Stimulated activated effector memory CD8-positive, alpha-beta T cell treated with anti-CD3 and anti-CD28 coated beads, Interleukin-12 subunit alpha, Interleukin-12 subunit beta, amount 100 ng/mL, for 72 hours (primary cell): ENCODE data around the gene PEX11A.

Experiments used
- ATAC-seq: fragments of 150-1000 bp; cut with Tn5 transposase; 2 replicates; pipeline ENCODE4 v1.10.0; 2021
- DNase-seq, 2 donors: peaks; one replicate each; pipeline ENCODE4 v3.0.0; 2021 to 2022; ENCODE audit warnings: low spot score in 2 of 2
- H3K27ac Mint-ChIP-seq: one replicate; pipeline ENCODE4 v1.8.0; 2022; ENCODE audit warnings: mild to moderate bottlenecking, mixed read lengths
- H3K36me3 Mint-ChIP-seq: one replicate; pipeline ENCODE4 v1.8.0; 2022; ENCODE audit warnings: mild to moderate bottlenecking, mixed read lengths
- H3K4me1 Mint-ChIP-seq: one replicate; pipeline ENCODE4 v1.8.0; 2022; ENCODE audit warnings: mixed read lengths
- H3K4me3 Mint-ChIP-seq: one replicate; pipeline ENCODE4 v1.8.0; 2022; ENCODE audit warnings: mild to moderate bottlenecking, mixed read lengths
- H3K9me3 Mint-ChIP-seq: one replicate; pipeline ENCODE4 v1.8.0; 2022; ENCODE audit warnings: mixed read lengths

PEX11A gene

DNA sequence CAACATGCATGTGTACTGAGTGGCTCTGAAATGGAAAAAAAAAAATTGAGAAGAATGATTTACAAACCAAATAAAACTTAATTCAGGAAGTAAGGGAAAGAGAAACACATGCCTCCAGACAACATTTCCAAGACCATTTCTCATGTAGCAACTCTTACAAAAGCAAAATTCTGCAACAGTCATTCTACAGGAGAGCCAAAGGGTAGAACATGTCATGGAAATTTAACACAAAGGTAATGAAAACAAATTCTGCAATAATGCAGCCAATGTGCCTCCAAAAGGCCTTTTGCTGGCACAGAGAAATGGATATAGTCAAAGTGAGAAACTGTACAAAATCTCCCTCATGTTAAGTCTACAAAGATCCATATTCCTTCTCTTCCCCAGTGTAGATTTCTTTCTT, 4.0 kb downstream of the PEX11A start:
- H3K4me3 Mint-ChIP-seq: no peak overlapping the region
- peaks cover 6% of the 10 kb centered on the region for H3K36me3 Mint-ChIP-seq
- no peak overlapping the region for H3K27ac Mint-ChIP-seq
- H3K9me3 Mint-ChIP-seq: no peaks in the 10 kb centered on the region
- DNase-seq (no peak), ATAC-seq (no peak)
- peaks cover 16% of the 10 kb centered on the region for H3K4me1 Mint-ChIP-seq

DNA sequence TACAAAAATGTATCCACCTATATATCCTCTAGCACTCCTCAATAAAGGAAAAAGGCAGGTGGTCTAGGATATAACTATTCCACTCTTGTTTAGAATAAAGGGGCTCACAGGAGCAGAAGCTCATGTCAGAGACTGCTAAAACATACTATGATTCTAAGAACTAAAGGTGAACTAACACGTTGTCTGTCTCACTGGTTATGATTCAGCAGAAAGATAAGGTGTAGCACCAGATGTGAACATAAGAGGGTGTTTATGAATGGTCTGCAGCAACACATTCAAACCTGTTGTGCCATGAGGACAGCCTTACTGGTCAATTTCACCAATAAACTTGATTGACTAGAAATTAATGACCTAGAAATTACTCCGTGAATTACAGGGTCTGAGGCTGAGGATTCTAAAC, 4.6 kb downstream of the PEX11A start:
- no peak for ATAC-seq
- Mint-ChIP-seq H3K4me3 (no peak overlapping the region), H3K27ac (no peak overlapping the region), H3K36me3 (peaks cover 6% of the 10 kb centered on the region), H3K4me1 (peaks cover 13% of the 10 kb centered on the region), H3K9me3 (no peaks in the 10 kb centered on the region)
- DNase-seq: no peak

DNA sequence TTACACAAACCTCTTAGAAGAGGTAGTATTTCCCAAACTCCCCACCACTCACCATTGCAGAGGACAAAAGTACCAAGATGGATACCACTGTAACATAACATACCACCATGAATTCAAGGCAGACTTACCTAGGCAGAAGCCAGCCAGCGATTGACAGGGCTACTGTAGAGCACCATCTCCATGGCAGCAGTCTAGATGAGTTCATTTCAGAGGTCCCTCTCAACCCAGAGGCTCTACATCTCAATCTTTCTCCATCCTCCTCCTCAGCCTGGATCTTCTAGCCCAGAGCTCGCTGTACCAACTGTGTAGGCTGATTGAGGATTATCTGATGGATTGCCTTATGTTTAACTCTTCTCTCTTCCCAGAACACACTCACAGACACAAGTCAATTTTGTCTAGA, 9.4 kb downstream of the PEX11A start:
- no peak overlapping the region for H3K27ac Mint-ChIP-seq
- H3K4me1 Mint-ChIP-seq: no peaks in the 10 kb centered on the region
- no peaks in the 10 kb centered on the region for H3K9me3 Mint-ChIP-seq
- DNase-seq: no peak
- H3K4me3 Mint-ChIP-seq: no peak overlapping the region
- ATAC-seq: no peak
- no peaks in the 10 kb centered on the region for H3K36me3 Mint-ChIP-seq

DNA sequence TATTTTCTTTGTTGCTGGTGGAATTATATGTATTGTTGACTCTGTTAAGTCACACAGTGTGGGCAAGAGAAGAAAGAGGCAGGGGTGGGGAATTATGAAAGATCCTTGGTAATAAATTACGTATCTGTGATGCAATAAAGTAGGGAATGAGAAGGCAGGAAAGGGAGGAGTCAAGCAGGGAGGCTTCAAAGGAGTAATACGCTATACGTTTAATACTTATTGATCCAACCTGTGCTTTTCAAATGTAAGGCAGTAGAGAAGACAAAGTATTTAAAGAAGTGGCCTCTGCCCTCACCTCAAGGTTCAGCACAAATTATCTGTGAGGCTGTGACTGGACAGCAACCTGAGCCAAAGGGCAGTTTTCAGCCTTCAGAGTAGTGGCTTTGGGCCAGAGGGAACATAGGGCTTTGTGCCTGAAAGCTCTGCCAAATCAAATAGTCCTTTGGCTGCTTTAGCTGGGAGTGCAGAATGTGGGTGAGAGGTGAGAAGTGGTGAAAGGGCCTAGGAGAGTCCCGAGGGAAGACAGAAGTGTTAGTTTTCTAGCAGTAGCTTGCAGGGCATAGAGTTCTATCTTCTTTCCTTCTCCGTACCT, 10.2 kb downstream of the PEX11A start:
- ATAC-seq (no peak), DNase-seq (no peak)
- no peak overlapping the region for H3K4me3 Mint-ChIP-seq
- no peaks in the 10 kb centered on the region for H3K36me3 Mint-ChIP-seq
- H3K27ac Mint-ChIP-seq: no peak overlapping the region
- no peaks in the 10 kb centered on the region for H3K4me1 Mint-ChIP-seq
- no peaks in the 10 kb centered on the region for H3K9me3 Mint-ChIP-seq

DNA sequence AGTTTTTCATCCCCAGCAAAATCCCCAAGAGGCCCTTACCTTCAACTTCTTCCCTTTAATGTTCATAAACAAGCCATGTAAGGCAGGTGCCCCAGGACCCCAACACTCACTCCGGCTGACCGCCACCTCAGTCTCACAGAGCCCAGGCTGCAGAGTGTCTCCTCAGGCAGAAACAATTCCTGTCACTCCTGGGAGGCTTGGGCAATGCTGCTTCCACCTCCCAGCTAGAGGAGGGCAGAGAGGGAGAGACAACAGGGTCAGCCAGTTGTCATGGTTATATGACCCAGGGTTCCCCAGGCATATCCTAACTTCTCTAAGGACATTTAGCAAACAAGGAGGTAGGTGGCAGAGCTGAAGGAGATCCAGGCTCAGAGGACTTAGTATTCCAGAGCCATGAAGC, 11.3 kb downstream of the PEX11A start, which contains the start of gene PLIN1:
TSS of gene PLIN1 (minus strand) at position 156 of the 400 bp plus-strand sequence. CDS start 1,878 bp downstream, outside the sequence.
- no peaks in the 10 kb centered on the region for H3K36me3 Mint-ChIP-seq
- no peaks in the 10 kb centered on the region for H3K9me3 Mint-ChIP-seq
- no peak for ATAC-seq
- H3K4me1 Mint-ChIP-seq: no peaks in the 10 kb centered on the region
- H3K4me3 Mint-ChIP-seq: no peak within 1 kb of the TSS
- no peak within 1 kb of the TSS for H3K27ac Mint-ChIP-seq
- DNase-seq: no peak

DNA sequence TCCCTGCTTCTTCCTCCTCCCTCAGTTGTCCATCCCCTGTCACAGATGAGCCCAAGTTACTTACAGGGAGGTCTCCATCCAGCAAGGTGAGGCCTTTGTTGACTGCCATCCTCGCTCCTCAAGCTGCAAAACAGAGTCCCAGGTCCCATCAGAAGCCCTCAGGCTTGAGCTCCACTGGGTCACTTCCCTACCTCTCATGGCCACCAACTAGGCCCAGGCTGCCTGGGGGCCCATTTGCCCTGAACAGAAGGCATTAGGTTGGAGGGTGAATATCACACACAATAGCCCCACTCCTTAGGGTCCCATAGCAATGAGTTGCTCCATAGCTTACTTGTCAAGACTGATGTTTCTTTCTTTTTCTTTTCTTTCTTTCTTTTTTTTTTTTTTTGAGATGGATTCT, 13.2 kb downstream of the PEX11A start:
- Mint-ChIP-seq H3K4me1 (no peaks in the 10 kb centered on the region), H3K4me3 (no peak overlapping the region), H3K36me3 (no peaks in the 10 kb centered on the region), H3K9me3 (no peaks in the 10 kb centered on the region), H3K27ac (no peak overlapping the region)
- DNase-seq (no peak), ATAC-seq (no peak)

DNA sequence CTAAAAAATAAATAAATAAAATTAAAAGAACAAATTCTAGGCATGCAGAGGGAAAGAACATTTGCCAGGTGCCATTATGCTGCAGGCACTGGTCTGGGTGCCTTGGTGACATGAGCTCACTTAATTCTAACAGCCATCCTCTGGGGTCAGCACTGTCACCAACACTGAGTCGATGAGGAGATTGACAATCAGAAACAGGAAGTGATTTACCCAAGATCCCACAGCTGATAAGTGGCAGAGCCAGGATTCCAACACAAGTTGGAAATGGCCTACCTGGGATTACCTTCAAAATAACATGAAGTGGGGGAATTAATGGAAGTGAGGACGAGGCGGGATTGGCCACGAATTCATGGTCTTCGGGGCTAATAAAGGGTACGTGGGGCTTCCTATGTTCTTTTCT, 14.9 kb downstream of the PEX11A start:
- Mint-ChIP-seq H3K27ac (no peak overlapping the region), H3K4me1 (no peaks in the 10 kb centered on the region), H3K9me3 (no peaks in the 10 kb centered on the region), H3K4me3 (no peak overlapping the region), H3K36me3 (no peaks in the 10 kb centered on the region)
- no peak for DNase-seq
- no peak for ATAC-seq

DNA sequence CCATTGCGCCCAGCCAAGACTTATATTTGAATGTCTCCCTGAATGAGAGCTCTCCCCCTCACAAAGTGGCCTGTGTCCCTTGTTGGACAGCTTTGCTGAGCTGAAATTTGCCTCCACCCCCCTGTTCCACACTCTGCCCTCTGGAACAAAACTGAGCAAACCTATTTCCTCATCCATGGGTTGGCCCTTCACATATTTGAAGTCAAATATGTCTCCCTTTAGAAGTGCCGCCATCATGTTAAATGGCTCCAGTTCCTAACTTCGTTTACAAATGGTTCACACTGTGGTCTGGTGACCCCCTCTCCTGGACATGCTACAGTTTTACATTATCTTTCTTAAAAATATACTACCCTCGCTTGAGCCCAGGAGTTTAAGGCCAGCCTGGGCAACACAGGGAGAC, 16.0 kb downstream of the PEX11A start:
- no peak overlapping the region for H3K4me3 Mint-ChIP-seq
- H3K9me3 Mint-ChIP-seq: no peaks in the 10 kb centered on the region
- DNase-seq (no peak), ATAC-seq (no peak)
- no peaks in the 10 kb centered on the region for H3K4me1 Mint-ChIP-seq
- H3K27ac Mint-ChIP-seq: no peak overlapping the region
- H3K36me3 Mint-ChIP-seq: no peaks in the 10 kb centered on the region

DNA sequence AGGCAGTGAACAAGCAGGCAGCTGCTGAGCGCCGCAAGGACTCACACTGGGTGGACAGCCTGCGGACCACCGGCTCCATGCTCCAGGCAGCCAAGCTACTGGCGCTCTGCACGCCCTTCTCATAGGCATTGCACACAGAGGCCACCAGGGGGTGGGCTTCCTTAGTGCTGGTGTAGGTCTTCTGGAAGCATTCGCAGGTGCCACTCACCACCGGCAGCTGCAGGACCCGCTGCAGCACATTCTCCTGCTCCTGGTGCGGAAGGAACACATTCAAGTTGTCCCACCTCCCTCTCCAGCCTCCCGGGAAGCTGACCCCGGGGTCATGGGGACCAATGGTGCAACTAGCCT, 17.4 kb downstream of the PEX11A start:
- peak; percentile 52 for ATAC-seq
- Mint-ChIP-seq H3K4me3 (no peak overlapping the region), H3K36me3 (no peaks in the 10 kb centered on the region), H3K27ac (no peak overlapping the region), H3K9me3 (no peaks in the 10 kb centered on the region), H3K4me1 (no peaks in the 10 kb centered on the region)
- peak in 1 of 2 donors; percentile 58 for DNase-seq

DNA sequence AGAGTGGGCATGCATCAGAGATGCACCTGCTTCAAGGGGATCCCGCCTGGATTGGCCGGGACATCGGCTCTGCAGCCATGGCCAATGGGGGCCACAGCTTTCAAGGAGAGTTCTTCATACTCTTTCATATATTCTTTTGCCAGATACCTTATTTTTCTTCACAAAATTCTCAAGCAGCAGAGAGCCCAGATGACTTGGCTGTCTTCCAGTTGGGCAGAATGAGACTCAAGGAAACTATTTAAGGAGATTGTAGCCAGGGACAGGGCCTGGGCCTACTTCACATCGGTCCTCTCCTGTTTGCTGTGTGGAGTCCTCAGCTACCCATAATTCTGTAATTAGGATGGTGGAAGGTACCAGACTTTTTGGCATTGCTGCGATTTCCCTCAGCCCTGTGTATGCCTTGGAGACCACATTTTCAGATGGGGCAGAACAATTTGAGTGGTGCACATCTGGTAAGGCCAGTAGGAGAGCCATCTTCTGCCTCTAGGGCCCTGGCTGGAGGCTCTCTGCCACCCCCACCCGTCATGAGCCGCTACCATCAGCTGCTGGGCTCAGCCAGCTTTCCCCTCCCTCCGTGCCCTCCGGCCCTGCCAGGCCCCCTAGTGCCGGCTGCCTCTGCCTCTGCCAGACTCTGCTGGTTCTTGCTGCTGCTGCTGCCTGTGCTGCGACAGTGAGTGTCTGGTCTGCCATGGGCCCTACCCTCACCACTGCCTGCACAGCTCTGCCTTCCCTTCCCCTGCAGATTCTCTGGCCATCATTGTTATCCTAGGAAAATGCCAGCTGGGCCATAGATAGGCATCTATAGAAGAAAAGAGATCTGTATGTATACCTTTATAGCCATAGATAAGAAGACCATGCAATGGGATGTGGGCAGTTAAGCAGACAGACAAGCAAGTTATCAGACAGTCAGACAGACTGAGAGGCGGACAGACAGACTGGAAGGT, 18.1 kb downstream of the PEX11A start:
- Mint-ChIP-seq H3K27ac (no peak overlapping the region), H3K36me3 (no peaks in the 10 kb centered on the region), H3K4me3 (no peak overlapping the region), H3K4me1 (no peaks in the 10 kb centered on the region), H3K9me3 (no peaks in the 10 kb centered on the region)
- no peak for DNase-seq
- no peak for ATAC-seq

DNA sequence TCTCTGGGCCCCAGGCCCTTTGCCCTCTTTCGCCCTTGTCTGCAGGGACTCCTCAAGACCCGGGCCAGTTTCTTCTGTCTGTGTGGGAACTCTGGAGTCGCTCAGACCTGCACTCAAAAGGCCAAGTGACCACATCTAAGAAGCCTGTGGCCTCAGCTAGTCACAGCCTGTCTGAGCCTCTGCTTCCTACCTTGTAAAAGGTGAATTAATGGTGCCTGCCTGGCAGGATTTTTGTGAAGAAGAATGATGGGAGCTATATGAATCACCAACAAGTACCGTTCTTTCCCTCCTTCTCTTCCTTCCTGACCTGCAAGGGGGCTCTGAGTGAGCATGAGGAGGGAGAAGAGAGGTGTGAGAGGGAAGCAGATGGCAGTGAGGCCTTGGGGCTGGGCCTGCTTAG, 18.9 kb downstream of the PEX11A start:
- no peaks in the 10 kb centered on the region for H3K4me1 Mint-ChIP-seq
- H3K9me3 Mint-ChIP-seq: no peaks in the 10 kb centered on the region
- no peak for DNase-seq
- H3K36me3 Mint-ChIP-seq: no peaks in the 10 kb centered on the region
- H3K4me3 Mint-ChIP-seq: no peak overlapping the region
- no peak for ATAC-seq
- no peak overlapping the region for H3K27ac Mint-ChIP-seq

DNA sequence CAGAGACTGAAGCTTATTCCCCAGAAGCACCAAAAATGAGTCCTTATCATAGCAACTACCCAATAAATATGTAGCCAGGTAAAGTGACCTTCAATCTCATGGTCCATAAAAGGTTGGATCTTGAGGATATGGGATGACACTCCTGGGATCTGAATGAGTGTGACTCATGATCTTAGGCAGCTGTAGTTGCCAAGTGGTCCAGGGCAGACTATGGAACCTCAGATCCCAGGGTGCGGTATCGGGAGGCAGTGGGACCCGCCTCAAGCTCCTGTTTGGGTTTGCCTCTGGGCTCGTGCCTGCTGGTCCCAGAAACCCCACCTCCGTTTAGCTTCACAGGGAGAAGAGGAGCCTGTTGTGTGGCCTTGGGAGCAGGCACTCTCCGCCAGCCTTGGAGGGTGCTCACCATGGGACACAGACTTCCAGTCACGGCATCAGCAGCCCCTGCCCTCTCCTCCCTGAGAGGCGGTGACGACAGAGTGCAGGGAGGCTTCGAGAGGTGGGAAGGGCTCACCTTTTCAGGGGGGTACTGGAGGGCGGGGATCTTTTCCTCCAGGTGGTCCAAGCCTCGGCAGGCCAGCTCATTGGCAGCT, 19.5 kb downstream of the PEX11A start:
- DNase-seq (no peak), ATAC-seq (no peak)
- Mint-ChIP-seq H3K27ac (no peak overlapping the region), H3K9me3 (no peaks in the 10 kb centered on the region), H3K4me3 (no peak overlapping the region), H3K4me1 (no peaks in the 10 kb centered on the region), H3K36me3 (no peaks in the 10 kb centered on the region)

DNA sequence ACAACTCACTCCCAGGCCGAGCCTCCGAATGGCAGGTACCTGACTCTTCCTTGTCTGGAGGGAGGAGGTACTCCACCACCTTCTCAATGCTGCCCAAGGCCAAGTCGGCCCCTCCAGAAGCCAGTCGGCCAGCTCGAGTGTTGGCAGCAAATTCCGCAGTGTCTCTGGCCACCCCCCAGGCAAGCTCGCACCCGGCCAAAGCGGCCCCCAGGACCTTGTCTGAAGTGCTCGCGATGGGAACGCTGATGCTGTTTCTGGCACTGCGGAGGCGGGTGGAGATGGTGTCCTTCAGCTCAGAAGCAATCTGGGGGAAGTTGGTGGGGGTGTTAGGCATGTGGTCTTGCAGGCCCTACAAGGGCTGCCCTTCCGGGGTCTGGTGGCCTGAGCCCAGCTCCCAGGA, 20.6 kb downstream of the PEX11A start:
- no peak overlapping the region for H3K27ac Mint-ChIP-seq
- H3K36me3 Mint-ChIP-seq: no peaks in the 10 kb centered on the region
- H3K4me3 Mint-ChIP-seq: no peak overlapping the region
- no peaks in the 10 kb centered on the region for H3K4me1 Mint-ChIP-seq
- no peak for DNase-seq
- no peak for ATAC-seq
- no peaks in the 10 kb centered on the region for H3K9me3 Mint-ChIP-seq

DNA sequence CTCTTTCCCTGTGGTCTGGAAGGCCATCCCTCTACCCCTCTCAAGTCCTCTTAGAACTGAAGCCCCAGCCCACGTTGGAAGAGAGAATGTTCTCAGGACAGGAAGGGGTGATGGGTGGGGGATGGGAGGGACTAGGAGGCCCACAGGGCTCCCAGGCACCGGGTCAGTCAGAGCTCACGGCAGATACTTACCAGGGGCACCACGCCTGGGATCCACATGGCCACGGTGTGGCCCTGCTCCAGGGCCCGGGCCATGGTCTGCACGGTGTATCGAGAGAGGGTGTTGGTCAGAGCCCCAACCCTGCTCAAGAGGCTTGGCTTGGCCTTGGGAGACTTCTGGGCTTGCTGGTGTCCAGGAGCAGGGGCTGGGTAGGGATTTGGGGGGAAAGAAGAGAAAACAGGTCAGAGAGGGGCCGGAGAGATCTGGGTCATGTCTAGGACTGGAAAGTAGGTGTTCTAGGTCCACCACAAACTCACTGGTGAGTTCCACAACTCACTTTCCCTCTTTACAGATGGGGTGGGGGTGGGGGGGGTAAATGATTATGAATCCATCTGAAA, 21.2 kb downstream of the PEX11A start:
- Mint-ChIP-seq H3K9me3 (no peaks in the 10 kb centered on the region), H3K27ac (no peak overlapping the region), H3K4me3 (no peak overlapping the region), H3K4me1 (no peaks in the 10 kb centered on the region), H3K36me3 (no peaks in the 10 kb centered on the region)
- no peak for DNase-seq
- ATAC-seq: no peak

DNA sequence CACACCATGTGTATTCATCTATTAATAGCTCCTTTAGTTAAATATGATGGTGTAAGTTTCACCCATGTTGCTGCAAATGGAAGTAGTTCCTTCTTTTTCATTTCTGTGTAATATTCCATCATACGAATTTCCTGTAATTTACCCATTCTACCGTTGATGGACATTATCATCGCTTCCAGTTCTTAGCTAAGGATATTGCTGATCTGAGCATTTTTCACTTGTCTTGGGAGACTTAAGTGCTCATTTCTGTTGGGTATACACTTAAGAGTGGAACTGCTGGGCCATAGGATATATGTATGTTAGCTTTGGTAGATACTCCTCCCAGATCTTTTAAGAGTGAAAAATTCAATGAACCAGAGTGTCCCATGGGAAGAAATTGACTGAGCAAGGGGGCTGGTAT, 22.4 kb downstream of the PEX11A start:
- no peaks in the 10 kb centered on the region for H3K36me3 Mint-ChIP-seq
- ATAC-seq (no peak), DNase-seq (no peak)

DNA sequence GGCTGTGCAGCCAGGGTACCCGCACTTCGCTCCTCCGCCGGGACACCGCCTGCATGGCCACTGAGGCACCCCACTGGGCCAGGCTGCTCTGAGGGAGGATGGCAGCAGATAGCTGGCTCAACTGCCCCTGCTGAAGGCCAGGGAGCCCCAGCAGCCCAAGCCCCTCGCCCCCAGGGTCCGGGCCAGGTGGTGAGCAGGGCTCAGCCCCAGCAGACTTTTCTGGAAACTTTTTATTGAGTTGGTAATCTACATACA, 22.9 kb downstream of the PEX11A start:
- Mint-ChIP-seq H3K9me3 (no peaks in the 10 kb centered on the region), H3K27ac (no peak overlapping the region), H3K36me3 (no peaks in the 10 kb centered on the region), H3K4me3 (no peak overlapping the region), H3K4me1 (no peaks in the 10 kb centered on the region)
- DNase-seq (no peak), ATAC-seq (no peak)

More for the DNA sequence above, 22.4 kb downstream of the PEX11A start:
- Mint-ChIP-seq H3K4me3 (no peak overlapping the region), H3K9me3 (no peaks in the 10 kb centered on the region), H3K27ac (no peak overlapping the region), H3K4me1 (no peaks in the 10 kb centered on the region)
